ENCODE results near the gene NKIRAS2.

DNA sequence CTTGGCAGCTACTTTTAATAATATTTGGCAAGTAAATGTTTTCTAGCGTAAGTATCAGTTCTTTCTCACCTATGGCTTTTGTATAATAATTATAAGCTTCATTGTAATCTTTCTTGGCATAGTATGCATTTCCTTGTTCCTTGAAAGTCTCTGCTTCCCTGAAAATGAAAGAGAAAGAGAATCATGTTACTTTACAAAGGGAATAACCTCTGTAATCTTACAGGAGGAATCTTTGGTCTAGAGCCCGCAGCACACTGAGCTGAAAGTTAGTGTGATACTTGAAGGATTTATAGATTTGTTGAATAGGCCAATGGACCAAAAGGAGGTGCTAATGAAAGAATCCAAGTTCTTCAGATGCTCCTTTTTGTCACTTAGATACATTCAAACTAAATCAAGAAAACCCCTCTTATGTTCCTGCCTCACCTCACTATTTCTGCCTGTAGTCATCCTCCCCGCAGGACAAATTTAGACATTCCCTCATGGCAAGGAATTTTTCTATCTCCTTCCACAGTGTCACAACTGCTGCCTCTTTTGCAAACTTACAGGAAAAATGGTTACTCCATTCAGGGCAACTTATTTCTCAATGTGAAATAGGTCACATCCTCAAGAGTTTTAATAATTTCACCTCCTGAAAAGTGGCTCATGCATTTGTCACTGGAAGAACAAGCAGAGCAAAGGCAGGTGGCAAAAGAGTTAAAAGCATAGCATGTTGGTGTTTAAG is 19.3 kb upstream of the NKIRAS2 start:
- no peak for TF ChIP-seq CTCF (IDR thresholded peaks at IDR 0.05)
- no peak for TF ChIP-seq GATA2 (CRISPR knock-in tag; IDR thresholded peaks at IDR 0.05)
- TF ChIP-seq, protein P1, sequence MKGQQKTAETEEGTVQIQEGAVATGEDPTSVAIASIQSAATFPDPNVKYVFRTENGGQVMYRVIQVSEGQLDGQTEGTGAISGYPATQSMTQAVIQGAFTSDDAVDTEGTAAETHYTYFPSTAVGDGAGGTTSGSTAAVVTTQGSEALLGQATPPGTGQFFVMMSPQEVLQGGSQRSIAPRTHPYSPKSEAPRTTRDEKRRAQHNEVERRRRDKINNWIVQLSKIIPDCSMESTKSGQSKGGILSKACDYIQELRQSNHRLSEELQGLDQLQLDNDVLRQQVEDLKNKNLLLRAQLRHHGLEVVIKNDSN (IDR thresholded peaks at IDR 0.05; ENCODE audit: borderline replicate concordance, low read depth) = no peak
- TF ChIP-seq, protein P2, sequence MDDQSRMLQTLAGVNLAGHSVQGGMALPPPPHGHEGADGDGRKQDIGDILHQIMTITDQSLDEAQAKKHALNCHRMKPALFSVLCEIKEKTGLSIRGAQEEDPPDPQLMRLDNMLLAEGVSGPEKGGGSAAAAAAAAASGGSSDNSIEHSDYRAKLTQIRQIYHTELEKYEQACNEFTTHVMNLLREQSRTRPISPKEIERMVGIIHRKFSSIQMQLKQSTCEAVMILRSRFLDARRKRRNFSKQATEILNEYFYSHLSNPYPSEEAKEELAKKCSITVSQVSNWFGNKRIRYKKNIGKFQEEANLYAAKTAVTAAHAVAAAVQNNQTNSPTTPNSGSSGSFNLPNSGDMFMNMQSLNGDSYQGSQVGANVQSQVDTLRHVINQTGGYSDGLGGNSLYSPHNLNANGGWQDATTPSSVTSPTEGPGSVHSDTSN (IDR thresholded peaks at IDR 0.05) = no peak
- TF ChIP-seq POLR2AphosphoS5 (IDR thresholded peaks at IDR 0.05; ENCODE audit: low read depth, low read length) = no peak
- TF ChIP-seq, protein P3, sequence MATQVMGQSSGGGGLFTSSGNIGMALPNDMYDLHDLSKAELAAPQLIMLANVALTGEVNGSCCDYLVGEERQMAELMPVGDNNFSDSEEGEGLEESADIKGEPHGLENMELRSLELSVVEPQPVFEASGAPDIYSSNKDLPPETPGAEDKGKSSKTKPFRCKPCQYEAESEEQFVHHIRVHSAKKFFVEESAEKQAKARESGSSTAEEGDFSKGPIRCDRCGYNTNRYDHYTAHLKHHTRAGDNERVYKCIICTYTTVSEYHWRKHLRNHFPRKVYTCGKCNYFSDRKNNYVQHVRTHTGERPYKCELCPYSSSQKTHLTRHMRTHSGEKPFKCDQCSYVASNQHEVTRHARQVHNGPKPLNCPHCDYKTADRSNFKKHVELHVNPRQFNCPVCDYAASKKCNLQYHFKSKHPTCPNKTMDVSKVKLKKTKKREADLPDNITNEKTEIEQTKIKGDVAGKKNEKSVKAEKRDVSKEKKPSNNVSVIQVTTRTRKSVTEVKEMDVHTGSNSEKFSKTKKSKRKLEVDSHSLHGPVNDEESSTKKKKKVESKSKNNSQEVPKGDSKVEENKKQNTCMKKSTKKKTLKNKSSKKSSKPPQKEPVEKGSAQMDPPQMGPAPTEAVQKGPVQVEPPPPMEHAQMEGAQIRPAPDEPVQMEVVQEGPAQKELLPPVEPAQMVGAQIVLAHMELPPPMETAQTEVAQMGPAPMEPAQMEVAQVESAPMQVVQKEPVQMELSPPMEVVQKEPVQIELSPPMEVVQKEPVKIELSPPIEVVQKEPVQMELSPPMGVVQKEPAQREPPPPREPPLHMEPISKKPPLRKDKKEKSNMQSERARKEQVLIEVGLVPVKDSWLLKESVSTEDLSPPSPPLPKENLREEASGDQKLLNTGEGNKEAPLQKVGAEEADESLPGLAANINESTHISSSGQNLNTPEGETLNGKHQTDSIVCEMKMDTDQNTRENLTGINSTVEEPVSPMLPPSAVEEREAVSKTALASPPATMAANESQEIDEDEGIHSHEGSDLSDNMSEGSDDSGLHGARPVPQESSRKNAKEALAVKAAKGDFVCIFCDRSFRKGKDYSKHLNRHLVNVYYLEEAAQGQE (IDR thresholded peaks at IDR 0.05; ENCODE audit: low read depth, low read length) = no peak
- TF ChIP-seq FOXM1 (IDR thresholded peaks at IDR 0.05; ENCODE audit: low read depth) = no peak
- TF ChIP-seq RAD21 (IDR thresholded peaks at IDR 0.05; ENCODE audit: low read length) = no peak
- TF ChIP-seq EP300 (IDR thresholded peaks at IDR 0.05; ENCODE audit: borderline replicate concordance in 1 of 2, low read depth in 1 of 2, low read length in 1 of 2) = no peak
- TF ChIP-seq RXRA (IDR thresholded peaks at IDR 0.05; ENCODE audit: borderline replicate concordance, low read depth) = no peak
- no peak for TF ChIP-seq MAX (IDR thresholded peaks at IDR 0.05; ENCODE audit: low read depth)

All from SK-N-SH (cell line).